Mesendoderm (in vitro differentiated cells): Measurements from ENCODE around the gene SKAP1.

ENCODE experiments used
- DNase-seq: peaks from one replicate; pipeline ENCODE4 v3.0.0; 2013
- H2AK5ac ChIP-seq: 2 replicates; pipeline ENCODE4 v1.6.1; 2013; ENCODE audit warnings: low read length, inconsistent platforms
- H2BK120ac ChIP-seq: 2 replicates; pipeline ENCODE4 v1.6.1; 2013; ENCODE audit warnings: low read depth, mild to moderate bottlenecking, low read length, moderate library complexity, mixed read lengths
- H2BK15ac ChIP-seq: replicated peaks from 2 replicates; pipeline ENCODE4 v1.6.1; 2013; ENCODE audit warnings: low read depth, mild to moderate bottlenecking, moderate library complexity
- H2BK5ac ChIP-seq: 2 replicates; pipeline ENCODE4 v1.6.1; 2013; ENCODE audit warnings: low read length, inconsistent platforms
- H3K18ac ChIP-seq: 2 replicates; pipeline ENCODE4 v1.6.1; 2013; ENCODE audit warnings: mild to moderate bottlenecking, low read length, mixed read lengths
- H3K23ac ChIP-seq: one replicate; pipeline ENCODE4 v1.6.1; 2013; ENCODE audit warnings: low read length
- H3K27ac ChIP-seq: 2 replicates; pipeline ENCODE4 v1.5.1; 2013; ENCODE audit warnings: low read depth, mild to moderate bottlenecking, inconsistent platforms, low read length, moderate library complexity
- H3K27me3 ChIP-seq: 2 replicates; pipeline ENCODE4 v1.6.1; 2013; ENCODE audit warnings: low read length, control low read depth, mild to moderate bottlenecking, inconsistent platforms; ENCODE audit not compliant: insufficient read depth, poor library complexity
- H3K36me3 ChIP-seq: 2 replicates; pipeline ENCODE4 v1.6.1; 2013; ENCODE audit warnings: low read length, inconsistent platforms; ENCODE audit not compliant: control insufficient read depth, insufficient read depth
- H3K4ac ChIP-seq: one replicate; pipeline ENCODE4 v1.6.1; 2013; ENCODE audit warnings: low read depth, mild to moderate bottlenecking, low read length, moderate library complexity
- H3K4me1 ChIP-seq: 2 replicates; pipeline ENCODE4 v1.6.1; 2013; ENCODE audit warnings: low read depth, low read length, inconsistent platforms; ENCODE audit not compliant: control insufficient read depth
- H3K4me2 ChIP-seq: 2 replicates; pipeline ENCODE4 v1.6.1; 2013; ENCODE audit warnings: low read length
- H3K4me3 ChIP-seq: 2 replicates; pipeline ENCODE4 v1.5.1; 2013; ENCODE audit warnings: mild to moderate bottlenecking, low read length
- H3K56ac ChIP-seq: one replicate; pipeline ENCODE4 v1.6.1; 2013; ENCODE audit warnings: low read length
- H3K79me1 ChIP-seq: 2 replicates; pipeline ENCODE4 v1.6.1; 2013; ENCODE audit warnings: low read length, inconsistent platforms
- H3K79me2 ChIP-seq: 2 replicates; pipeline ENCODE4 v1.6.1; 2013; ENCODE audit warnings: mild to moderate bottlenecking, low read length; ENCODE audit not compliant: control insufficient read depth, insufficient read depth
- H3K9ac ChIP-seq: 2 replicates; pipeline ENCODE4 v1.6.1; 2013; ENCODE audit warnings: low read length, inconsistent platforms
- H4K5ac ChIP-seq: one replicate; pipeline ENCODE4 v1.6.1; 2013; ENCODE audit warnings: low read length
- H4K8ac ChIP-seq: one replicate; pipeline ENCODE4 v1.6.1; 2013; ENCODE audit warnings: low read depth, mild to moderate bottlenecking, control low read depth, low read length, moderate library complexity
- WGBS: extraction: QIAGEN DNeasy Blood & Tissue Kit; methylation state at CpG from one replicate; pipeline ENCODE4 v1.1.7; 2013; ENCODE audit warnings: low lambda C conversion rate, missing lambda C conversion rate; ENCODE audit not compliant: insufficient coverage; ENCODE audit errors: extremely low coverage; 5-methylcytosine and 5-hydroxymethylcytosine counted together

Gene SKAP1

GRCh38 chr17:48181653-48182052 lies 248.4 kb downstream of the SKAP1 start:
- no peak overlapping the region for H2BK15ac ChIP-seq
- H2AK5ac ChIP-seq, result no peak overlapping the region
- no CpG with 5 or more reads among the region's 1 CpG for WGBS
- no peak overlapping the region for H3K56ac ChIP-seq
- H3K4me1 ChIP-seq, result no peaks in the 10 kb centered on the region
- H3K79me2 ChIP-seq, result no peaks in the 10 kb centered on the region
- H3K36me3 ChIP-seq, result no peaks in the 10 kb centered on the region
- no peak overlapping the region for H2BK5ac ChIP-seq
- H2BK120ac ChIP-seq, result no peak overlapping the region
- H3K23ac ChIP-seq, result no peak overlapping the region
- H3K4ac ChIP-seq, result no peak overlapping the region
- no peaks in the 10 kb centered on the region for H3K27me3 ChIP-seq
- H3K4me2 ChIP-seq, result no peak overlapping the region
- no peaks in the 10 kb centered on the region for H3K79me1 ChIP-seq
- no peak overlapping the region for H3K4me3 ChIP-seq
- peak; percentile 68 for DNase-seq
- H3K9ac ChIP-seq, result no peak overlapping the region
- H3K18ac ChIP-seq, result no peak overlapping the region
- no peak overlapping the region for H4K5ac ChIP-seq
- no peak overlapping the region for H3K27ac ChIP-seq
- H4K8ac ChIP-seq, result no peak overlapping the region

DNA sequence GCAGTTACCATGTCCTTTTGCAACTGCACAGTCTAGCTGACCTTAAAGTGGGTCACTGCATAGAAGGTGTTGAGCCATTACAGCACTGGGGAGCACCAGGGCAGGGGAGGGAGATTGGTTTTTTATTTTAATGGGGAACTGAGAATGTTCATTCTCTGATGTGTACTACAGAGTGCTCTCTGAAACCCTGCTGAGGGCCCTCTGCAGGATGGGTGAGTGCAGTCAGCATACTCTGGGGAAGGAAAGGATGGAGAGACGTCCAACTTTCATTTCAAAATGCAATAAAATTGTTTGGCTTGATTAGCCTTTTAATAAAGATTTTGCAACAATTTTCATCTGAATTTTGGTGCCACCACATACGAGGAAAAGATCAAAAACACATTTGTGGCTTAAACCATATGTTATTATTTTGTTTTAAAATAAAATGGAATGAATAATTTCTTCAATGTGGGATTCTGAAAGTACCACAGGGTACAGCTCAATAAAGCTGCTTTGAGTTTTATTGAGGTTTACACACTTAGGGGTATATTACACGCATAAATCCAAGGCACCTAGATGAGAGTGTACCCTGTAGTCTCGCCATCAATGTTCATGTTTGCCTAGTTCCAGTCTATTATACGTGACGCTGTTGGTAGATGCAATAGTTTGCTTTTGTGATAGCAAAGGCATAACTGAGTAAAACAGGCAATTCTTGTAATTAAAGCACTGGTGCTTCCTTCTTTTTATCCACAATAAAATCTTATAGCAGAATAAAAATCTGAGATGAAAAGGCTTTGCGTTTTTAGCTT lies 249.0 kb downstream of the SKAP1 start:
- Histone ChIP-seq H3K23ac (no peak overlapping the region), H2BK5ac (no peak overlapping the region), H3K9ac (no peak overlapping the region), H4K5ac (no peak overlapping the region), H3K27ac (no peak overlapping the region), H2AK5ac (no peak overlapping the region), H3K4ac (no peak overlapping the region), H2BK15ac (no peak overlapping the region), H3K4me2 (no peak overlapping the region), H4K8ac (no peak overlapping the region), H3K27me3 (no peaks in the 10 kb centered on the region), H3K79me2 (no peaks in the 10 kb centered on the region), H2BK120ac (no peak overlapping the region), H3K36me3 (no peaks in the 10 kb centered on the region), H3K4me1 (no peaks in the 10 kb centered on the region), H3K18ac (no peak overlapping the region), H3K4me3 (no peak overlapping the region), H3K79me1 (no peaks in the 10 kb centered on the region), H3K56ac (no peak overlapping the region)
- DNase-seq, result no peak
- no CpG with 5 or more reads among the region's 7 CpGs for WGBS

GRCh38 chr17:48179071-48179945 lies 250.7 kb downstream of the SKAP1 start:
- no peak overlapping the region for H3K4me2 ChIP-seq
- H2AK5ac ChIP-seq, result no peak overlapping the region
- H3K36me3 ChIP-seq, result no peaks in the 10 kb centered on the region
- no peak overlapping the region for H2BK120ac ChIP-seq
- no peak overlapping the region for H3K27ac ChIP-seq
- peak overlapping the region; percentile 38 for H3K56ac ChIP-seq
- no peak overlapping the region for H3K9ac ChIP-seq
- no peak overlapping the region for H4K5ac ChIP-seq
- no peak overlapping the region for H3K18ac ChIP-seq
- H3K79me2 ChIP-seq, result no peaks in the 10 kb centered on the region
- no peak overlapping the region for H3K23ac ChIP-seq
- no peak overlapping the region for H3K4ac ChIP-seq
- no peak overlapping the region for H3K4me3 ChIP-seq
- H4K8ac ChIP-seq, result no peak overlapping the region
- H2BK15ac ChIP-seq, result no peak overlapping the region
- no peaks in the 10 kb centered on the region for H3K79me1 ChIP-seq
- no peaks in the 10 kb centered on the region for H3K4me1 ChIP-seq
- H3K27me3 ChIP-seq, result no peaks in the 10 kb centered on the region
- no CpG with 5 or more reads among the region's 4 CpGs for WGBS
- no peak overlapping the region for H2BK5ac ChIP-seq
- no peak for DNase-seq

DNA sequence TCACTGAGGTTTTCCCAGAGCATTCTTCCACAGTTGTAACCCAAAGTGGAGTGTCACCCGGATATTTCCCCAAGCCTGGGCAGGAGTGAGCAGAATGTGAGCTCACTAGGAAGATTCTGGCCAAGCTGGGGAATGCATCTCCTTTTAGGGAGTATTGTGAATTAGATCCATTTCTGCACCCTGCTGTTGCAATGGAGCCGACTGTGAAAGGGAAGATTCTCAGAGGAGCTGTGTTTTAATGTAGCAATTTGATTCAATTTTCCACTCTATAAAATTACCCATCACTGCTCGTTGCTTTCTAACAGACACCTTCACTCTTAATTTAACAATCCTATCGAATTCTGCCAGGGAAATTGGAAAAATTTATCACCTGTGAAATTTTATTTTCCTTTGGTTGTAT lies 251.7 kb downstream of the SKAP1 start:
- H3K79me2 ChIP-seq, result no peaks in the 10 kb centered on the region
- no peak overlapping the region for H2BK120ac ChIP-seq
- no peaks in the 10 kb centered on the region for H3K36me3 ChIP-seq
- no peak overlapping the region for H3K23ac ChIP-seq
- no peak overlapping the region for H3K4ac ChIP-seq
- H4K8ac ChIP-seq, result no peak overlapping the region
- H3K9ac ChIP-seq, result no peak overlapping the region
- H3K4me2 ChIP-seq, result no peak overlapping the region
- no peak overlapping the region for H2BK15ac ChIP-seq
- WGBS, result 100% methylated on average over 1 of the region's 4 CpGs
- no peak overlapping the region for H2BK5ac ChIP-seq
- no peak overlapping the region for H3K18ac ChIP-seq
- H3K27me3 ChIP-seq, result no peaks in the 10 kb centered on the region
- H3K4me3 ChIP-seq, result no peak overlapping the region
- H3K56ac ChIP-seq, result no peak overlapping the region
- H2AK5ac ChIP-seq, result no peak overlapping the region
- no peaks in the 10 kb centered on the region for H3K4me1 ChIP-seq
- no peak for DNase-seq
- H4K5ac ChIP-seq, result no peak overlapping the region
- H3K27ac ChIP-seq, result no peak overlapping the region
- no peaks in the 10 kb centered on the region for H3K79me1 ChIP-seq

- Histone ChIP-seq H3K27ac (no peak overlapping the region), H3K23ac (no peak overlapping the region), H4K8ac (no peak overlapping the region), H3K27me3 (no peaks in the 10 kb centered on the region), H2BK5ac (no peak overlapping the region), H2BK120ac (no peak overlapping the region), H3K36me3 (no peaks in the 10 kb centered on the region), H4K5ac (no peak overlapping the region), H3K4me2 (no peak overlapping the region), H2BK15ac (no peak overlapping the region), H3K79me2 (no peaks in the 10 kb centered on the region), H3K9ac (no peak overlapping the region), H3K4ac (no peak overlapping the region), H3K4me3 (no peak overlapping the region), H2AK5ac (no peak overlapping the region), H3K79me1 (no peaks in the 10 kb centered on the region), H3K18ac (no peak overlapping the region), H3K4me1 (no peaks in the 10 kb centered on the region), H3K56ac (no peak overlapping the region)
- no peak for DNase-seq
- WGBS, result no CpG with 5 or more reads among the region's 1 CpG
Measured at GRCh38 chr17:48177816-48178215, 252.2 kb downstream of the SKAP1 start.
